GM12892 (cell line): ENCODE results near the gene ALPG.

Source experiments
- POLR2A ChIP-seq: IDR thresholded peaks from 2 replicates; pipeline ENCODE4 v1.6.1; 2011; ENCODE audit warnings: low read depth, low read length, control low read depth
- POLR2AphosphoS5 ChIP-seq: IDR thresholded peaks from 2 replicates; pipeline ENCODE4 v1.6.1; 2011; ENCODE audit warnings: low read depth, low read length, control low read depth
- TAF1 ChIP-seq: IDR thresholded peaks from 2 replicates; pipeline ENCODE4 v1.6.1; 2011; ENCODE audit warnings: low read depth, mild to moderate bottlenecking, control low read depth, low read length, borderline replicate concordance

- TF ChIP-seq POLR2AphosphoS5 (no peak), POLR2A (no peak), TAF1 (no peak)
Observed at GRCh38 chr2:232437195-232437571, 30.5 kb downstream of the ALPG start.
